HG03159 (cell line): Measurements from ENCODE around the gene HIGD1A.

Source experiments
- ATAC-seq: cut with Tn5 transposase; IDR thresholded peaks from one replicate; pipeline ENCODE4 v1.9.1; 2021; ENCODE audit warnings: mild to moderate bottlenecking, moderate library complexity; ENCODE audit not compliant: unreplicated experiment

HIGD1A gene

DNA sequence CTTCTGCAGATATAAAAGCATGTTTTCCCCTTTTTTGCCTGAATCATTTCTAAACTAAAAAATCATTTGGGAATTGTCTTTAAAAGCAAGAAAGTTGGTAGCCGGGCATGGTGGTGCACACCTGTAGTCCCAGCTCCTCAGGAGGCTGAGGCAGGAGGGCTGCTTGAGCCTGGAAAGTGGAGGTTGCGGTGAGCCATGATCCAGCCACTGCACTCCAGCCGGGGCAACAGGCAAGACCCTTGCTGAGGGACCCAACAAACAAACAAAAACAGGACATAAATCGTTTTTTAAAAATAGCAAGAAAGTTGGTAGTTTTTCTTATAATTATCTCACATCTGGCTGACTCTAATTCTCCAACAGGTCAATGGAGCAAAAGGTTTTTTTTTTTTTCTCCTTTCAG, 2.5 kb downstream of the HIGD1A start:
- ATAC-seq: no peak

DNA sequence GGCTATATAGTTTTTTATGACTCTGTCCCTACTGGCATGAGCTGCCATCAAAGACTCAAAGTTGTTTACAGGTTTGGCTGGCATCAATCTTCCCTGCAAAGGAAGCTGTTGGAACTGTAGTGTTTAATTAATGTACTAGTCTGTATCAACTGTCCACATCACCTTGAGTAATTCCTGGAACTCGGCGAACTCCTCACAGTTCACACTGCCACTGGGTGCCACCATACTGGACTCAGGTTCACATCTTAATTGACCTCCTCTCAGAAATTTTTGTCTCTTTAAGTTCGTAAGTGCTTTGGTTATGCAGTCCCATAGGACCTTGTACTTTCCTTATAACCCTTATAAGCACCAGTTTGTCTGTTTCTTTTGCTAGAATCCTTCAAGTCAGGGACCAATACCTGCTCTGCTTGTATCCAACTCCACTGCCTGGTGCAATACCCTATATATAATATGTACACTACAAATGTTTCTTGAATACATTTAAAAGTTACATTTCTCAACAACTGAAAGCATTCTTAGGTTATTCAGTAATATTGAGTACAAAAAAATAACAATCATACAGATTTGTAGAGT, 3.2 kb downstream of the HIGD1A start:
- ATAC-seq: no peak

DNA sequence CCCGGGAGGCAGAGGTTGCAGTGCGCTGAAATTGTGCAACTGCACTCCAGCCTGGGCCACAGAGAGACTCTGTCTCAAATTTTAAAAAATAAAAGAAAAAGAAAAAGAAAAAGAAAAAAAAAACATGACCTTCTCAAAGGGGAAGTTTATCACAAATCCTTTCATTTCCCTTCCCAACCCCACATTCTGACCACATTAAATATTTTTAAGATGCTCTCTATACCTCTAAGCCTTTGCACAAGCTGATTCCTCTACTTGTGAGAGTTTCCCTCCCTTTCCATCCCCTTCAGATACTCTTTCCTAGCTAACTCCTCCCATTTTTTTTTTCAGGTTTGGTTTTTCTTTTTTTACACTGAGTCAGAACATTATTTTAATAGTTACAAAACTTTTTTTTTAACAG, 4.0 kb downstream of the HIGD1A start:
- no peak for ATAC-seq

DNA sequence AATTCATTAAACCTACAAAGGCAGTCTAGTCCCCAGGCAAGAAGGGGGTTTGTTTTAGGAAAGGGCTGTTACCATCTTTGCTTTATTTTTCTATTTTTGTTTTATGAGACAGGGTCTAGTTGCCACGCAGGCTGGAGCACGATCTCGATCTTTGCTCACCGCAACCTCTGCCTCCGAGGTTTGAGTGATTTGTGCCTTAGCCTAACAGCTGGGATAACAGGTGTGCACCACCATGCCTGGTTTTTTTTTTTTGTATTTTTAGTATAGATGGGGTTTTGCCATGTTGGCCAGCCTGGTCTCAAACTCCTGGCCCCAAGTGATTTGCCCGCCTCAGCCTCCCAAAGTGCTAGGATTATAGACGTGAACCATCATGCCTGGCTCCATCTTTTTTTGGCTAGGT, 4.9 kb downstream of the HIGD1A start:
- no peak for ATAC-seq

DNA sequence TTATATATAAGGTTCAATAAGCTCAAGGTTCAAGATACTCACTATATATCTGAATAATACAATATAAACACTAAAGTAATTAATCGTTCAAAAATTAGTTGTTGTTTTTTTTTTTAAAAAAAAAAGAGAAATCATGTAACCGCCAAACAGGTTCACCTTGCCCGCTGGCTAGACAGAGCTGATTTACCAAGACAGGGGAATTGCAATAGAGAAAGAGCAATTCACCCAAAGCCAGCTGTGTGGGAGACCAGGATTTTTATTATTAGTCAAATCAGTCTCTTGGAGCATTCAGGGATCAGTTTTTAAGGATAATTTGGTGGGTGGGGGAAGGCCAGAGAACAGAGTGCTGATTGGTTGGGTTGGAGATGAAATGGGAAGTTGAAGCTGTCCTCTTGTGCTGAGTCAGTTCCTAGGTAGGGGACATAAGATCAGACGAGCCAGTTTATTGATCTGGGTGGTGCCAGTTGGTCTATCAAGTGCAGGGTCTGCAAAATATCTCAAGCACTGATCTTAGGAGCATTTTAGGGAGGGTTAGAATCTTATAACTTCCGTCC, 7.9 kb downstream of the HIGD1A start:
- ATAC-seq: no peak

DNA sequence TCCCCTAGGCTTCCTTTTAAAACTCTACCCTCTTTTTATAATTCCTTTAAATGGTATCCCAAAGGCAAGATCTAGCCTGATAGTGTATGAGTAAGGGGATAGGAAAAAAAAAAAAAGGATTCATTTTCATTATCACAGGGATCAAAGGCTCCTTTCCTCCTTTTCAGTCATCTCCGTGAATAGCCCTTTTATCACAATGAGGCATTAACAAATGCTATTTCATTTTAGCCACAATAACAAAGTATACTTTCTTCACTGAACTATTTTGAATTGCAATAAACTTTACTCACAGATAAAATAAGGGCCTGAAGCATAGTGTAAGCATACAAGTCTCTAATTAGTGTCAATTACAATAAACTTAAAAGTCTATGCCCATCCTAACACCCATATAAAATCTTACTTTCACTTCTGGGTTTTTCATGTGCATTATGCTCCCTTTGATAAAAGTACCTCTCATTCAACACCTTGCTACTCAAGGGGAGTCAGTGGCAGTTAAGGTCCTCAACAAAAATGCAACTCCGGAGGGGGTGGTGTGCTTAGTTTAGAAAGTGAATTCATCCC, 8.6 kb downstream of the HIGD1A start:
- no peak for ATAC-seq

DNA sequence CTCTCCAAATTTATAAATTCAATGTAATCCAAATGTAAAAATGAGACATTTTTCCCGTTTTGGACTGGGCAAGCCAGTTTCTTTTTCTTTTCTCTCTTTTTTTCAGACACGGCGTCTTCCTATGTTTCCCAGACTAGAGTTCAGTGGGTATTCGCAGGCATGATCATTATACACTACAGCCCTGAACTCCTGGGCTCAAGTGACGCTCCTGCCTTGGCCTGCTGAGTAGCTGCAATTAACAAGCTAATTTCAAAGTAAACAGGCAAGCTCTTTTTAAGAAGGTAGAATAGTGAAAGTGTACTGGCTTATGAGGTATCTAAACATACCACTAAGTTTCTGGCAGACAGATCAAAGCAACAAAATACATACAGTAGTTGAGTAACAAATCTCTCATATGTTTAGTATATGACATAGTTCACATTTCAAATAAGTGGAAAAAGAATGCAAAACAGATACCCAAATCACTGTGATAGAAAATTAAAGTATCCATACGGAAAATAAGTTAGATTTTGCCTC, 13.5 kb downstream of the HIGD1A start:
- no peak for ATAC-seq

DNA sequence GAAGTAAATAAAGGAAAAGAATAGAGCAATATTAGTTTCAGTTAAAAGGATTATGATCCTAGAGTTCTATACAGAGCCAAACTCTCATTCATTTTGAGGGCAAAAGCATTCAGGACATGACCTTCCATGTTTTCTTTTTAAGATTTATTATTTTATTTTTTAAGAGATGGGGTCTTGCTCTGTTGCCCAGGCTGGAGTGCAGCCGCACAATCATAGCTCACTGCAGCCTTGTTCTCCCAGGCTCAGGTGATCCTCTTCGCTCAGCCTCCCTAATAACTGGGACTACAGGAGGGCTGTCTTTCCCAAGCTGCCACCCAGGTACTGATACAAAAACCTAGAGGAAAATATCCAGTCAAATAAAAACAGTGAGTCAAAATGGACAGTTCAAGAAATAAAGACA, 17.7 kb downstream of the HIGD1A start:
- ATAC-seq: no peak

DNA sequence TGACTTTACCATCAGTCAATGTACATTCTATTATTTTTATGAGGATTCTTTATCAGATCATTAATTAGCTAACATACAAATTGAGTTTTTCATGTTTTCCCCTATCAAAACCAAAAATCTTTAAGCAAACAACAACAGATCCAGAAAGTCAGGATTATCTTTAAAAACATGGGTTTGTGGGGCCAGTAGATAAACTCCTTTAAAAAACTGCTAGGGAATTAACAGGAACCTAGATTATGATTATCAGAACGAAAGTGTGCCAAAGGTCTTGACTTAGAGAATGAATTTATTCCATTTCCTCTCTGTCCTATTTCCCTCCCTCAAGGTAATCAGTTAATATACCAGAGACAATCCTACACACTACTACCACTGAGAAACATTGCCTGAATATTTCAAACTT, 18.1 kb downstream of the HIGD1A start:
- ATAC-seq: no peak

DNA sequence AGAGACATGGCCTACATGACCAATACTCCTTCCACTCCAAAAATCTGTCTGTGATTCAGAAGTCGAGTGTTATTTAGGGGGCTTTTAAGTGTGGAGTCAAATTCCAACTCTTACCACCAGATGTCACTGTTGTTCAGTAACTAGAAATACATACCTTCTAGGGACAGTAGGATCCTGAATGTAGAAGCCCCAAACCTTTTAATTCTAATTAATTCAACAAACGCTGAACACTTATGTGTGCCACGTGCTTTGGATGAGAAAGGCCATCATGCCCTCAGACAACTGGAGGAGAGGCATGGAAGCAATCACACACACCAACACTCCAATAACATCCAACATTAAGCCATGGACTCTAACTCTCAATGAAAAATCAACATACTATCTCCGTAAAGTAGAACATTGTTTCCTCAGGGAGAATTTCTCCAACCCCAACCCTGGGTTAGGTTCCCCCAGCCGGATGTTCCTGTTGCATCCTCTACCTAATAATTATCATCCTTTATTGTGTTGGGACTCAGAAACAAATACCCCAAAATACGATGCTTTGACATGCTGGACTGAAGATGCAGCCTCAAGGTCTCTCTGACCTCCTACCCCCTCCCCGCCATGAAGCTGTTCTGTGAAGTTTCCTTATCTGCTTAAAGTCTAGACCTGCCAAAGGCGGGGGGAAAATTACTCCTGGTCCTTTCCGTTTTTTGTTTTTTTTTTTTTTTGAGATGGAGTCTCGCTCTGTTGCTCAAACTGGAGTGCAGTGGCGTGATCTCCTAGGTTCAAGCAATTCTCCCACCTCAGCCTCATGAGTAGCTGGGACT, 23.2 kb downstream of the HIGD1A start:
- ATAC-seq: peak; percentile 73

DNA sequence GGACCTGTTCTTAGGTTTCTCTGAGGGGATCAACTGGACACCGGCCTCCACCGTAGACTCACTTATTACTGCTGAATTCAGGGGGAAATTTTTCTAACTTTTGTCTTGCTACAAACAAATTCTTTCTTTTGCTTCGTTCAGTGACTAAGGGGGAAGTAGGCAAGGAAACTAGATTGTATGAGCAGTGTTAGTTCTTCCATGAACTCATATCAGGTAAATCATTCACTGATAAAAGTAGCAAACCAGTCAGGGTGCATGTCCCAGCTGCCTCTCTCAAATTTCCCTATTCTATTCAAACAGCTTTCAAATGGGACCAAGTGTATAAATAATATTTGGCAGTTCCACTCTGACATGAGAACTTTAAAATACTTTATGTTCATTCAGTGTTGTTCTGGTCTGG, 23.9 kb downstream of the HIGD1A start:
- no peak for ATAC-seq

DNA sequence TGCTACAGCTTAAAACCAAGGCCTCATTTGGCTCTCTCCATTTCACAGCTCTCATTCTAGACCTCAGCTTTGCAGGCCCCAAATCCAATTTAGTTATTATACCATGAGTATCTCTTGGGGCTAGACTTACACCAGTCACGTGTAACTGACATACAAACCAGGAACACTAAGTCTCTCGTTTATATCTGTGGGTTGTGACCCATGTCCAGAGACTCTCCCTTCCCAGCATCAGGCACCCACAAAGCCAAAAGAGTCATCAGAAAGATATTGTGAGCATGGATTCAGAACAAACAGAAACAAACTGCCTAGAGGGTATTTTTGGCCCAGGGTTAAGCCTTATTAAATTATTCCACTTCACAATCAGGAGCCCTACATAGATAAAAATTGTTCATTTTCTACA, 25.6 kb downstream of the HIGD1A start:
- no peak for ATAC-seq

DNA sequence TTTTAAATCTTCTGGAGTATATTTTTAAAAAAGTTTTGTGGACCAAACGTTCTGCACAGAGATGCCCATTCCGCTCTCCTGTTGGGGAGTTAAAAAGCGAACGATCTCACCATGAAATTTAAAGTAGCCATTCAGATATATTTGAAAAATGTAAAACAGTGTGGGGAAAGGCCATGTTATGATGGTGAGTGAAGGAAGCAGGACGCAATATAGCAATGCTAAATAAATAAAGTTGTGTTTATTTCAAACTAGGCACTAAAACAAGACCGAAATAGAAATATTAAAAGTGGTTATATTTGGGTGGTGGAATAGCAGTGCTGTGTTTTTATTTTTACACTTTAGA, 30.9 kb downstream of the HIGD1A start:
- ATAC-seq: peak; percentile 9

DNA sequence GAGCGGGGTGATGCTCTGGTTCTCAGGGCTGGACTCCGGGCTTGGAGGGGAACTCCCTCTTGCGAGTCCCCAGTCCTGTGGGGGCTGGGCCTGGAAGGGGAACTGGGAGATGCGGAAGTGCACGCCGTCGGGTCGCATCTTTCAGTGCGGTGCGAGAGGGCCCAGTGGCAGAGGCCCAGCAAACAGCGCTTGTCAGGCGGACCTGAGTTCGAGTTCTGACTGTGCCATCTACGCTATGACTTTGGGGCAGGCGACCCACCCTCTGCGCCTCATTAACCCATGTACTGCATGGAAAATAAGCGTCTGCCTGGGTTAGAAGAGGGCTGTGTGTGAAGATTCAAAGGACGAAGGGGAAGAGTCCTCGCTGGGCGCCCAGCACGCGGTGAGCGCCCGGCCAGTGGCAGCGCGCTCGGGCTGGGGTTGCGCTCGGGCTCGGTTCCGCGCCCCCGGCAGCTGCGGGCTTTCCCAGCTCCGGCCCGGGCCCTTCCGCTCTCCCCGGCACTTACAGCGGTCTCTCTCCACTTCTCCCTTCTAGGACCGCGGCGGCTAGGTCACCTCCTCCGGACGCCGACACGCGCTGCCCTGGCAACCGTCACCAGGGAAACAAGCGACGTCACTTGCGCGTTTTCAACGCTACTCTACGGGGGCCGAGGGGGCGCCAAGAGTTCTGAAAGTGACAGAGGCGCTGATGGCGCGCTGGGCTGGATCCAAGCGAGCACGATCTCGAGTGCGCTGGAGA, 31.5 kb downstream of the HIGD1A start, which contains the start of gene CCDC13:
Gene CCDC13, minus strand, starts transcription at position 584 of the 739 bp plus-strand sequence. CDS start 14,908 bp downstream, outside the sequence.
- ATAC-seq: peak; percentile 96

DNA sequence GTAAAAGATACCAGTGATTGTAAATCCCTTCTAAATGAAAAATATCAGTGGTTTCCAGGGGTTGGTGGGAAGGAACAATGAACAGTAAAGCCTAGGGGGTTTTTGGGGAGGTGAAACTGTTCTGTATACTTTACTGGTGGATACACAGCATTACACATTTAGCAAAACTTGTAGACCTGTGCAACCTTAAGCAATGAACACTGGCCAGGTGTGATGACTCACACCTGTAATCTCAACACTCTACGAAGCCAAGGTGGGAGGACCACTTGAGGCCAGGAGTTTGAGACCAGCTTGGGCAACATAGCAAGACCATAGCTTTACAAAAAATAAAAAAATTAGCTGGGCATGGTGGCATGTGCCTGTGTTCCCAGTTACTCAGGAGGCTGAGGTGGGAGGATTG, 33.0 kb downstream of the HIGD1A start:
- no peak for ATAC-seq

DNA sequence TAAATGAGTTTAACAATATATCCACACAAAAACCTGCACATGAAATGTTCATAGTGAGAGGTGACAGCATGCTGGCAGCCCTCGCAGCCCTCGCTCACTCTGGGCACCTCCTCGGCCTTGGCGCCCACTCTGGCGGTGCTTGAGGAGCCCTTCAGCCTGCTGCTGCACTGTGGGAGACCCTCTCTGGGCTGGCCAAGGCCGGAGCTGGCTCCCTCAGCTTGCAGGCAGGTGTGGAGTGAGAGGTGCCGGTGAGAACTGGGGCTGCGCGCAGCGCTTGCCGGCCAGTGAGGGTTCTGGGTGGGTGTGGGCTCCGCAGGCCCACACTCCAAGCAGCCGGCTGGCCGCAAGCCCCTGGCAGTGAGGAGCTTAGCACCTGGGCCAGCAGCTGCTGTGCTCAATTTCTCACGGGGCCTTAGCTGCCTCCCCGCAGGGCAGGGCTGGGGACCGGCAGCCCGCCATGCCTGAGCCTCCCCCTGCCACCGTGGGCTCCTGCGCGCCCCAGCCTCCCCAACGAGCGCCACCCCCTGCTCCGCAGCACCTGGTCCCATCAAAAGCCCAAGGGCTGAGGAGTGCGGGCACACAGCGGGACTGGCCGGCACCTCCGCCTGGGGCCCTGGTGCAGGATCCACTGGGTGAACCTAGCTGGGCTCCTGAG, 34.7 kb downstream of the HIGD1A start:
- ATAC-seq: no peak

DNA sequence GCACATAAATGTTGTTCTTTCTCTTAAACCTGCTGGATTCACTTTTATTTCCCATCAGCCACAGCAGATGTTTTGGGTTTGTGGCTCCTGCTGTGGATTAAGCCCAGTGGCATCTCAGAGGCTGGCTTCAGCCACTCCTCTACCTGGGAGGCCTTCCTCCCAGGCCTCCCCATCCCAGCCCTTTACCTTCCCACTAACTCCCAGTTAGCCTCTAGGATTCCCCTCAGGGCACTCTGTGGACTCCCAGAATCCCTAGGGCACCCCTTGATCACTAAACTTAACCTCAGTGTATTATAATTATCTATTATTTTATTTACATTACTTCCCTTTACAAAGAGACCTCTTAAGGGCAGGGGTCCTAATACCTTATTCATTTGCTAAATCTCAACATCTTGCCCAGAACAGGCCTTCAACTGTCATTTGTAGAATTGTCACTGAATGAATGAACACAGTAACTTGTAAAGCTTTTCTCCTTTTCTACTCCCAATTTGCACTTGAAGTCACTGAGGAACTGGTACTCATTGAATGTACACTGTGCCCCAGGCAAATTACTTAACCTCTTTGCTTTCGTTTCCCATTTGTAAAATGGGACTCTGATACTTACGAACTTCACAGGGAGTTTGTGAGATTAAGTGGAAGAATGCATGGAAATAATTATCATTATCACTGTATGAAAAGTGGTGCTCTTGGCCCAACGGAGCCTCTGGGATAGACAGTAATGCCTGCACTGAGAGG, 39.6 kb downstream of the HIGD1A start:
- no peak for ATAC-seq

DNA sequence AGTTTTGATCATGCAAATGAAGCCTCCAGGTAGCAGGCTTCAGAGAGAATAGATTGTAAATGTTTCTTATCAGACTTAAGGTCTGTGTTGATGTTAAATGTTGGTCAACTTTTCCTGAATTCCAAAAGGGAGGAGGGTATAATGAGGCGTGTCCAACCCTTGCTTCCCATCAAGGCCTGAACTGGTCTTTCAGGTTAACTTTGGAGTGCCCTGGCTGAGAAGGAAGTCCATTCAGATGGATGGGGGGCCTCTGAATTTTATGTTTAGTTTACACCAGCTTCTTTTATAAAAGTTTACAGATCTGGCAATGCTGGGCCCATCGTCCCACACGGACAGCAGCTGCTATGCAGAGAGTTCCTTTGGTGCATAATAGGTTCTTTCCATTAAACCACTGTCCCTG, 40.2 kb downstream of the HIGD1A start:
- ATAC-seq: no peak

DNA sequence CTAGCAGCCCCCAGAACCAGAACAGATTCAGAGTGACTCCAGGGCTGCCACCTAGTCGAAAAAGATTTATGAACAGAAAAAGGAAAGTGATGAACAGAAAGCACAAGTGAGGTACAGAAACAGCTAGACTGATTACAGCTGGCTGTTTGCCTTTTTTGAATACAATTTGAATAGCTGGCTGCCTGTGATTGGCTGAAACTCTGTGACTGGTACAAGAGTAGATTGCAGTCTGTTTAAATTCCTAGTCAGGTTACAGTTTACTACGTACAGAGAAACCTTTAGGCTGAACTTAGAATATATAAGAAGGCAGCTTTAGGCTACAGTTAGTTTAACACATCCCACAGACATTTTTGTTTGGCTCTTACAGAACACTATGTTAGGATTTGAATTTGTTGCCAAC, 41.3 kb downstream of the HIGD1A start:
- no peak for ATAC-seq
